Ishikawa (cell line): ENCODE measurements around the gene AACS.

Experiments
- CEBPB ChIP-seq: IDR thresholded peaks from 2 replicates; pipeline ENCODE4 v1.6.1; 2012
- CREB1 ChIP-seq: IDR thresholded peaks from 2 replicates; pipeline ENCODE4 v1.6.1; 2012; ENCODE audit warnings: low read depth
- EGR1 ChIP-seq: IDR thresholded peaks from 2 replicates; pipeline ENCODE4 v1.6.1; 2012
- EP300 ChIP-seq: IDR thresholded peaks from 2 replicates; pipeline ENCODE4 v1.6.1; 2012; ENCODE audit warnings: borderline replicate concordance
- FOXM1 ChIP-seq: IDR thresholded peaks from 2 replicates; pipeline ENCODE4 v1.6.1; 2012; ENCODE audit warnings: low read depth, borderline replicate concordance
- MAX ChIP-seq: IDR thresholded peaks from 2 replicates; pipeline ENCODE4 v1.6.1; 2012
- NFIC ChIP-seq: IDR thresholded peaks from 2 replicates; pipeline ENCODE4 v1.6.1; 2012
- RAD21 ChIP-seq: IDR thresholded peaks from 2 replicates; pipeline ENCODE4 v1.6.1; 2012; ENCODE audit warnings: low read depth
- REST ChIP-seq: IDR thresholded peaks from 2 replicates; pipeline ENCODE4 v1.6.1; 2012; ENCODE audit warnings: low read depth, mild to moderate bottlenecking
- TAF1 ChIP-seq: IDR thresholded peaks from 2 replicates; pipeline ENCODE4 v1.6.1; 2012; ENCODE audit warnings: low read depth, mild to moderate bottlenecking
- TCF12 ChIP-seq: IDR thresholded peaks from 2 replicates; pipeline ENCODE4 v1.6.1; 2012; ENCODE audit warnings: low read depth
- TEAD4 ChIP-seq: IDR thresholded peaks from 2 replicates; pipeline ENCODE4 v1.6.1; 2012
- USF1 ChIP-seq: IDR thresholded peaks from 2 replicates; pipeline ENCODE4 v1.6.1; 2012
- YY1 ChIP-seq: IDR thresholded peaks from 2 replicates; pipeline ENCODE4 v1.6.1; 2012; ENCODE audit warnings: low read depth
- ZBTB7A ChIP-seq: IDR thresholded peaks from 2 replicates; pipeline ENCODE4 v1.6.1; 2012; ENCODE audit warnings: low read depth

The AACS gene

DNA sequence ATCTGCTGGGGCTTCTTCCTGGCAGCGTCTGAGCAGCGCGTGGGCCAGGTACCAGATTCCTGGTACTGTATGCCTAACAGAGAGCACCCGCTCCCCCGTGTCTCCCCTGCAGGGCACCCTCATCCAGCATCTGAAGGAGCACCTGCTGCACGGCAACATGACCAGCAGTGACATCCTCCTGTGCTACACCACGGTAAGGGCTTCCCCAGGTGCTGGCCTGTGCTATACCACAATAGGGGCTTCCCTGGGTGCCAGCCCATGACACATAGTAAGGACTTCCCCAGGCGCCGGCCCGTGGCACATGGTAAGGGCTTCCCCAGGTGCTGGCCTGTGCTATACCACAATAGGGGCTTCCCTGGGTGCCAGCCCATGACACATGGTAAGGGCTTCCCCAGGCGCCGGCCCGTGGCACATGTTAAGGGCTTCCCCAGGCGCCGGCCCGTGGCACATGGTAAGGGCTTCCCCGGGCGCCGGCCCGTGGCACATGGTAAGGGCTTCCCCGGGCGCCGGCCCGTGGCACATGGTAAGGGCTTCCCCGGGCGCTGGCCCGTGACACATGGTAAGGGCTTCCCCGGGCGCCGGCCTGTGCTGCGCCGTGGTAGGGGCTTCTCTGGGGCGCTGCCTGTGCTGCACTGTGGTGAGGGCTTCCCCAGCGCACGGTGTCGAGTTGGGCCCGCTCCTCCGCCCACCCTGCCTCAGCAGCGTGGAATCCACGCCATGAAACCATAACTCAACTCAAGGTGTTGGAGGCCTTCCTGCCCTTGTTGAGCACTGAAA is 49.3 kb downstream of the AACS start:
- TF ChIP-seq TEAD4 (no peak), MAX (no peak), EGR1 (no peak)

- TF ChIP-seq CREB1: no peak
- no peak for TF ChIP-seq EP300
- TF ChIP-seq CEBPB: no peak
- no peak for TF ChIP-seq EGR1
- TF ChIP-seq USF1: no peak
- no peak for TF ChIP-seq YY1
- no peak for TF ChIP-seq REST
- TF ChIP-seq ZBTB7A: no peak
- no peak for TF ChIP-seq MAX
- TF ChIP-seq TAF1: no peak
- TF ChIP-seq FOXM1: no peak
Measured at GRCh38 chr12:125120566-125120965, 55.3 kb downstream of the AACS start.

GRCh38 chr12:125121106-125121505 is 55.9 kb downstream of the AACS start:
- TF ChIP-seq RAD21: no peak
- TF ChIP-seq TCF12: no peak
- TF ChIP-seq ZBTB7A: no peak

DNA sequence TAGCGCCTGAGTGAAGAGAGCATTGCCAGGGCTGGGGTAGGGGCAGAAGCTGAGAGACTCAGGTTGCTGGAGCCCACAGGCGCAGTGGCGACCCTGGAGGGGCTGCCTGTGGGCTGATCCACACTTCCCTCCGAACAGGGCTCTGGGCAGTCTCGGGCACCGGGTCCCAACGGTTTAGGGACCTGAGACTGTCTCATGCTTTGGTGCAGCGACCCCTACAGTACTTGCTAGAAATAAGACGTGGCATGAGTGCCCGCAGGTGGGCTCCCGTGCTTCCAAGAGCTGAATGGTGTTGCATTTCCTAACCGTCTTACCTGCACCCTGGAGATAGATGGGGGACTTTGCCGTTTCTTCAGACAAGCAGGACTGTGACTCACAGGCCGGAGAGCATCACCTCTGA is 57.4 kb downstream of the AACS start:
- TF ChIP-seq ZBTB7A (no peak), YY1 (no peak), TAF1 (no peak), EP300 (no peak), RAD21 (no peak), REST (no peak)

DNA sequence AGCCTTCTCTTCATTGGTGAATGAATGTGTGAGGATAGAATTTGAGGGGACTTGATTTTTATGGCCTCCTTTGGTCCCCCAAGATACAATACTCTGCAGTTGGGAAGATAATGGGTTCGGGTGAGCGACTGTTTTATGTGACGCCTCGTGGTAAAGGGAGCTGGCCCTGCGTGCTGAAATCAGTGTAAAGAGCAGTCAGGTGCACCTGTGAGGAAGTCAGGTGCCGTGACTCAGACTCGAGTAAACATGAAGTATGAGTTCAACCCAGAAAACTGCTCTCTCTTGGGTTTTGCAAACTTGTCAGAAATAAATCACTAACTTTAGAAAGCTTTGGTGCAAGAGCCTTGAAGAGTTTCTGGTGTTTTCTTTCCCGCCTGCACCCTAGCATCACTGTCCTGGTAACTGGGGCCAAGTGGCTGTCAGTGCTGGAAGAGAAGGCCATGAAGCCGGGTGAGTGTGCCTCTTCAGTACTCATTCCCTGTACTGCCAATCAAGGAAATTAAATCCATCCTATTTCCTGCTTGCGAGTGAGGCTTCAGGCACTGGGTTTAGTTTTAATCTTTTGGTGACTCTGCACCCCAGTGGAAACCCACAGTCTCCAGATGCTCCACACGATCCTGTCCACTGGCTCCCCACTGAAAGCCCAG is 59.2 kb downstream of the AACS start:
- TF ChIP-seq CREB1: no peak
- TF ChIP-seq EP300: no peak
- TF ChIP-seq TCF12: no peak
- TF ChIP-seq NFIC: no peak
- TF ChIP-seq REST: no peak
- TF ChIP-seq FOXM1: no peak
- no peak for TF ChIP-seq YY1
- TF ChIP-seq USF1: no peak
- TF ChIP-seq TAF1: no peak
- TF ChIP-seq EGR1: no peak
- TF ChIP-seq CEBPB: no peak
- no peak for TF ChIP-seq ZBTB7A
- TF ChIP-seq TEAD4: no peak
- TF ChIP-seq MAX: no peak
